ENCODE data around the gene RFXAP. TPM values are rescaled to one million over a fixed set of nuclear protein-coding genes. Genes with fewer than 3 reads are reported as not detected.
A peak's percentile ranks its signal among the peaks of the same experiment; 100 is the strongest.

Gene RFXAP
- total RNA-seq, 1 donor from 2014 or later = 5.9 TPM

- Histone ChIP-seq H3K4me3 (peak overlapping the region; percentile 74 to 87), H3K4me1 (peaks cover 0 to 4% of the 10 kb centered on the region in 2 donors), H3K27me3 (no peaks in the 10 kb centered on the region), H3K36me3 (no peaks in the 10 kb centered on the region), H3K27ac (peak overlapping the region; percentile 63 to 73), H3K9me3 (no peaks in the 10 kb centered on the region)
- TF ChIP-seq, protein P1, sequence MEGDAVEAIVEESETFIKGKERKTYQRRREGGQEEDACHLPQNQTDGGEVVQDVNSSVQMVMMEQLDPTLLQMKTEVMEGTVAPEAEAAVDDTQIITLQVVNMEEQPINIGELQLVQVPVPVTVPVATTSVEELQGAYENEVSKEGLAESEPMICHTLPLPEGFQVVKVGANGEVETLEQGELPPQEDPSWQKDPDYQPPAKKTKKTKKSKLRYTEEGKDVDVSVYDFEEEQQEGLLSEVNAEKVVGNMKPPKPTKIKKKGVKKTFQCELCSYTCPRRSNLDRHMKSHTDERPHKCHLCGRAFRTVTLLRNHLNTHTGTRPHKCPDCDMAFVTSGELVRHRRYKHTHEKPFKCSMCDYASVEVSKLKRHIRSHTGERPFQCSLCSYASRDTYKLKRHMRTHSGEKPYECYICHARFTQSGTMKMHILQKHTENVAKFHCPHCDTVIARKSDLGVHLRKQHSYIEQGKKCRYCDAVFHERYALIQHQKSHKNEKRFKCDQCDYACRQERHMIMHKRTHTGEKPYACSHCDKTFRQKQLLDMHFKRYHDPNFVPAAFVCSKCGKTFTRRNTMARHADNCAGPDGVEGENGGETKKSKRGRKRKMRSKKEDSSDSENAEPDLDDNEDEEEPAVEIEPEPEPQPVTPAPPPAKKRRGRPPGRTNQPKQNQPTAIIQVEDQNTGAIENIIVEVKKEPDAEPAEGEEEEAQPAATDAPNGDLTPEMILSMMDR (IDR thresholded peaks at IDR 0.05) = no peak
- intact Hi-C loops (cut with DNase I) = loop anchor here (2.0 kb wide), 2 partner anchors 103 to 471 kb away; partner anchors contain the start of genes SMAD9 and SPART
- no peak for DNase-seq (ENCODE audit: low spot score in 2 of 2)
These were observed 822 bp upstream of the RFXAP start for GRCh38 chr13:36817996-36818803.

- TF ChIP-seq, protein P1 (IDR thresholded peaks at IDR 0.05) = no peak
These were observed 693 bp downstream of the RFXAP start for GRCh38 chr13:36819739-36820090.

GRCh38 chr13:36820222-36820621 is 1.2 kb downstream of the RFXAP start:
- no peaks in the 10 kb centered on the region for H3K36me3 ChIP-seq
- intact Hi-C loops (cut with DNase I) = no loop called here
- H3K27me3 ChIP-seq = no peaks in the 10 kb centered on the region
- H3K4me3 ChIP-seq = peak overlapping the region; percentile 74 to 87
- peaks cover 0 to 4% of the 10 kb centered on the region in 2 donors for H3K4me1 ChIP-seq
- H3K9me3 ChIP-seq = no peaks in the 10 kb centered on the region
- TF ChIP-seq, protein P1 (IDR thresholded peaks at IDR 0.05) = no peak
- no peak for DNase-seq (ENCODE audit: low spot score in 2 of 2)
- peak overlapping the region in 1 of 2 donors; percentile 63 for H3K27ac ChIP-seq

More at GRCh38 chr13:36819739-36820090, 693 bp downstream of the RFXAP start:
- intact Hi-C loops (cut with DNase I) = loop anchor here (2.0 kb wide), 2 partner anchors 101 to 473 kb away; partner anchors contain the start of genes SMAD9 and SPART
- no peaks in the 10 kb centered on the region for H3K27me3 ChIP-seq
- H3K4me1 ChIP-seq = peaks cover 0 to 4% of the 10 kb centered on the region in 2 donors
- no peaks in the 10 kb centered on the region for H3K36me3 ChIP-seq
- H3K4me3 ChIP-seq = peak overlapping the region; percentile 74 to 87
- H3K9me3 ChIP-seq = no peaks in the 10 kb centered on the region
- H3K27ac ChIP-seq = peak overlapping the region; percentile 63 to 73
- no peak for DNase-seq (ENCODE audit: low spot score in 2 of 2)

- TF ChIP-seq, protein P1 (IDR thresholded peaks at IDR 0.05) = no peak
- no peak overlapping the region for H3K27ac ChIP-seq
- intact Hi-C loops (cut with DNase I) = no loop called here
- no peaks in the 10 kb centered on the region for H3K27me3 ChIP-seq
- H3K4me3 ChIP-seq = no peak overlapping the region
- DNase-seq (ENCODE audit: low spot score in 2 of 2) = no peak
- H3K4me1 ChIP-seq = peaks cover 0 to 4% of the 10 kb centered on the region in 2 donors
- peaks cover 0 to under 1% of the 10 kb centered on the region in 2 donors for H3K36me3 ChIP-seq
- no peaks in the 10 kb centered on the region for H3K9me3 ChIP-seq
These were observed 3.8 kb downstream of the RFXAP start for GRCh38 chr13:36822785-36823184.

DNA sequence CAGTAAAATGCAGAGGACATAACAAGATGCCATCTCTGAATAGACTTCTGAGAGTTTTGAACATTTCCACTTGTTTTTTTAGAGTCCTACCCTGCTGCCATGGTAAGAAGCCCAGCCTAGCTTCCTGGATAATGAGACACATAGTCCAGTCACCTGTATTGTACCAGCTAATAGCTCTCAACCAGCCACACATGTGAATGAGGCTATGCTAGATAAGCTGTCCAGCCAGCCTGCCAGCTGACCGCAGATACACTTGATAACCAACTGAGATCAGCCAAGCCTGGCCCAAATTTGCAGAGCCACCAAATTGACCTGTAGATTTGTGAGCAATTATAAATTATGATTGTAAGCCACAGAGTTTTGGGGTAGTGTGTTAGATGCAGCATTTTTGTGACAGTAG is 10.7 kb downstream of the RFXAP start:
- no peak for DNase-seq (ENCODE audit: low spot score in 2 of 2)
- no peak overlapping the region for H3K27ac ChIP-seq
- H3K4me3 ChIP-seq = no peak overlapping the region
- intact Hi-C loops (cut with DNase I) = no loop called here
- no peaks in the 10 kb centered on the region for H3K9me3 ChIP-seq
- TF ChIP-seq, protein P1 (IDR thresholded peaks at IDR 0.05) = no peak
- H3K36me3 ChIP-seq = peaks cover 0 to 10% of the 10 kb centered on the region in 2 donors
- H3K4me1 ChIP-seq = no peaks in the 10 kb centered on the region
- no peaks in the 10 kb centered on the region for H3K27me3 ChIP-seq
